Retina (tissue), 1 donor: ENCODE results near the gene HNRNPL.
"Not testable (repeated sequence)": the region's sequence is repeated elsewhere in the genome, so short reads cannot be mapped to it uniquely, and the experiment has no call there.

Source experiments
- DNase-seq: peaks from one replicate; pipeline ENCODE4 v3.0.0-alpha.2; 2016

Gene HNRNPL

GRCh38 chr19:38843175-38843758, 6.5 kb downstream of the HNRNPL start:
- no peak for DNase-seq

- no peak for DNase-seq
These were observed 7.2 kb downstream of the HNRNPL start for GRCh38 chr19:38842439-38843174.

GRCh38 chr19:38841787-38842438, 7.9 kb downstream of the HNRNPL start:
- no peak for DNase-seq

- DNase-seq: no peak
These were observed 8.5 kb downstream of the HNRNPL start for GRCh38 chr19:38841180-38841766.

GRCh38 chr19:38840583-38840968, 9.2 kb downstream of the HNRNPL start:
- no peak for DNase-seq

DNA sequence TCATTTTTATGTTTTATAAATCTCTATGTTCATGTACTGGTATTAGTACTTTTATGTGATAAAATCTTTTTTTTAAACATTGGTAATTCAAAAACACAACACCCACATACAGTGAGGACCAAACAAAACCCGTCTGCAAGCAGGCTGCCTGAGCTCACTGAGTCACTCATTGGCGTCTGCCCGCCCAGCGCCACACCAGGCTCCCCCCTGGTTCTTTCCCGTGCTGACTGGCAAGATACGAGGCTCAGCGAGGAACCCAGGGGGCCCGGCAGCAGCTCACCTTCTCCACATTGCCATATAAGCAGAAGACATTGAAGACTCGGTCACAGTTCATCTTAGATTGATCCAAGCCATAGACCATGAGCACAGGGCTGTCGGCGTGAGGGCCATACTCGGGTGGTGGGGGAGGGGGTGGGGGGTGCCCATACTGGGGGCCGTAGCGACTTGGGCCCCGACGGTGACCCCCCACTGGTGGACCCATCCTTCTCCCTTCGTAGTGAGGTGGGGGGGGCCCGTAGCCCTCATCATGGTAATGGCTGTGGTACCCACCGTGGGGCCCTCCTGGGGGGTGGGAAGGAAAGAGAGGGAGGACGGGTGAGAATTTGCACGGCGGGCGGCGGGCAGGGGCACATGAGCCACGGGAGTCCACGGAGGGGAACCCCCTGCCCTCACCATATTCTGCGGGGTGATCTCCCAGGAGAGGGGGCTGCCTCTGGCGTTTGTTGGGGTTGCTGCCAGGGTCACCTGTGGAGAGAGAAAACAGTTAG, 9.8 kb downstream of the HNRNPL start:
- DNase-seq: no peak

DNA sequence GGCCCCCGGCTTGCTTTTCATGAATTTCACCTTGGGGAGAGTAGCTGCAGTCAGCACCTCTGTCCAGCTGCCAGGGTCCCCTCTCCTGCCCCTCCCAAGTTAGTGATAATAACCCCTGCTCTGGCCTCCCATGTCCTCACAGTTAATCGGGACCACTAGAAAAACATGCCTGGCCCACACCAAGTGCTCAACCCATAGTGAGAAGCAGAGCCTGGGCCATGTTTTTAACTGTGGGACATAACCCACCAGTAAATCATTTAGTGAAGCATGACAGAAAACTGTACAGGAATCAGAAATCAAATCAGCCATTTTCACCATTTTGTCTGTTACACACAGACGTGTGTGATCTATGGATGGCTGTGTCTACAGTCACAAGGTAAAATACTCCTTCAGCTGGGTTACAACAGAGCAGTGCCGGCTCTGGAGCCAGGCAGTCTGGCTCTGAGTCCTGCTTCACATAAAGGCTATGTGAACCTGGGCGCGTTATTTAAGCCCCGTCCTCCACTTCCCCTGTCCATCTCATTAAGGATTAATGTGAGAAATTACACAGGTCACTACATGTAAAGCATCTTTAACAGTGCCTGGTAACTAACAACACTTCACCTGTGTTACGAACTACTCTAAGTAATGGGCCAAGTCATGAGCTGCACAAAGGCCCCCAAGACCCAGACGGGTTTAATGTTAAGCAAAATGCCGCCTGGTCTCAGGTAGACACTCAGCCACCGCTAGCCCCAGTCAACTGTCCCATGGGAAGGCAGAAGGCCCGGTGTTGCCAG, 10.6 kb downstream of the HNRNPL start:
- no peak for DNase-seq

DNA sequence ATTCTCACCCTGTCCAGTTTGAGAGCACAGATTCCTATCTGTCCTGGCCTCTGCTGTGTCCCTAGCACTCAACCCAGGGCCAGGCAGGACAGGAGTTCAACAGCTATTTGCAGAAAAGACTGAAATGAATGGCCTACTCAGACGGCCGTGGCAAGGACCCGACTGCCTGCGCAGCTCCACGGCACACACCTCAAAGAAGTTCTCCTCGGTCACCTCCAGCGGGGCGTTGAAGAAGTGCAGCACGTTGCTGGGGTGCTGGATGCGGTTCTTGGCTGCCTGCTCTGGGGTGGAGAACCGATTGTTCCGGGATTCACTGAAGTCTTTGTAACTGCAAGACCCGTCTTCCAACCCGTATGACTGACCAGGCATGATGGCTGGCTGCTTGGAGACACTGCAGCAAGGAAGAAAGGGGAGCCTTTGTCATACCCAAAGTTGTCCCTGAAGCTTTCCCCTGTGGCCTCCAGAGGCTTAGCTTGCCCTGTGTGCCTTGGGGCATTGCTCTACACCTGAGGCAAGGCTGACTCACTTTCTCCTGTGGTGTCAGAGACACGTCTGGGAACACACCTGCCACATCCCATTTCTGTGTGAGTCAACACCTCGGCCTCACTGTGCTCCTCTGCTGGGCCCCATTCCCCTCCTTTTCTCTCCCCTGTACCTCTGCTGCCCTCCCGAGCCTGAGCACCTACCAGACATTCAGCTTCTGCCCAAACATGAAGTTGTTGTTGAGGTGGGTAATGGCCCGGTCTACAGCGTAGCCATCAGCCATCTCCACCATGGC, 11.4 kb downstream of the HNRNPL start:
- DNase-seq: no peak

DNA sequence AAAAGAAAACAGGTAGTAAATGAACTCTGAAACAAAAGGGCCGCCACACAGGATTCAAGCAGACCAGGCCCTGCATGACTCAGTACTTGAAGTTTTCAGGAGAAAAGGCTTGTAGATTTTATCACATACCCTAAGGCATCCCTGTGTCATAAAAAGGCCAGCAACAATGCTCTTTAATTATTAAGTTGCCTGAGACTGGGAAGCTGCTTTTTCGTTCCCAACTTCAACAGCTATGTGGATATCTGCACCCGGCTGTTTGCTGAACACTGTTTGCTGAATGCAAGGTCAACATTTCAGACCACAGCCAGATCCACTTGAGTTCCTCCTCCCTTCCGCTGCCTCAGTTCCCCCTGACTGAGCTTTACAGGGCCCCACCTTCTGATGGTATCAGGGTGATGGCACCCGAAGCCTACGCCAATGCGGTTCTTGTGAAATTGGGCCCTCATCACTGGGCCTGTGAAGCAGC, 12.1 kb downstream of the HNRNPL start:
- DNase-seq: no peak

DNA sequence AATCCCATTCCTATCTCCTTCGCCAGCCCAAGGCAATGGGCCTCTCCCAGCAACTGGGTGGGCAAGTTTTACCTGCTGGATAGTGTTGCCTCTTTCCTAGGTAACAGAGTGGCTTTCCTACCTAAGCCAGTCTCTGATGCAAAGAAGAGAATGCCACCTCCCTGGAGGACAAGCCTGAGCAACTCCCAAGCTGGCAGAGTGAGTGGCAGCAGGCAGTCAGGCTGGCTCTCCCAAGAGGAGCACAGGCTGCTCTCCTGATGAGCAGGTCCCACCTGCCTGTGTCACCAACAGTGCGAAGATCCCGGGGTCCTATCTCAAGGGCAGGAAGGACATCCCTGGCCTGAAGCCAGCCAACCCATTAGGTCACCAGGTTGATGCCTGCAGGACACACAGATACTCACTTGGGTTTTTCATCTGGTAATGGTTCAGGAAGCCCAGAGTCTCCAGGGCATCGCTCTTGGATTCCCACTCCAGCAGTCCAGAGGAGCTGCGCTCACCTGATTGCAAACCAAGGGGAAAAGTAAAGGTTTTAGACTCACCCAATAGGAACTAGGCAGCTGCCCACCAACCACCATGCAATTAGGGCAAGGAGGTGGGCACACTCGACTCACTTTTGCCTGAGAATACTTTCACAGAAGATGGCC, 12.7 kb downstream of the HNRNPL start:
- no peak for DNase-seq

DNA sequence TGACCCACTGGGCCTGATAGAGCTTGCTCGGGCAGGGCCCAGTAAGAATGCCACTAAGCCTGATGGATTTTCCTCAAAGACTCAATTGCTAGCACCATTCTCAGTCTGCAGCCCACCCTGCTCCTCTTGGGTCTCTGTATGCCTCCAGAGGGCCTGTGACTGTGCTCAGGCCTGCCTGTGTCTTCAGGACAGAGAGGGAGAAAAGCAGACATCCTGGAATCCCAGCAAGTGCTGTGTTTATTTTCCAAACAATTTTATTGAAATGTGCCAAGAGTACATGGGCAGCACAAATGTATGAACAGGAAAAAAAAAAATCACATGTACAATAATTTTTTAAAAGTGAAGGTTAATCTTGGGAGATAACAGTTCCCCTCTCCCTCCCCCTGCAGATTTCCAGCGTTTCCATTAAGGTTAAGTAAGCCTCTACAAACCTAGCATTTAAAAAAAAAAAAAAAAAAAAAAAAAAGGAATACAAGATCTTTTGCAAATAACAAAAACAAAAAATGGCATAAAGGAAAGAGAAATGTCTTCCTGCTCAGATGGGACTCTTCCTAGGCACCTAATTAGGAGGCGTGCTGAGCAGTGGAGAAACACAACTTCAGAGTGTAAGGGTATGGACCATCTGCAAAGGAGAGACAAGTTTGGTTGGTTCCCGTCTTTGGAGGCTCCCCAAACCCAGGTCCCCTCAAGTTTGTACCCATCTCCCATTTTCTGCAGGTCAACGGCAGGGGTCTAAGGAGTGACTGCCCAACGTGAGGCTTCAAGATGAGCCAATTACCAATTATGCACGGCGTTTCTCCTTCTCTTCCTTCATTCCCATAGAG, 13.4 kb downstream of the HNRNPL start:
- no peak for DNase-seq

DNA sequence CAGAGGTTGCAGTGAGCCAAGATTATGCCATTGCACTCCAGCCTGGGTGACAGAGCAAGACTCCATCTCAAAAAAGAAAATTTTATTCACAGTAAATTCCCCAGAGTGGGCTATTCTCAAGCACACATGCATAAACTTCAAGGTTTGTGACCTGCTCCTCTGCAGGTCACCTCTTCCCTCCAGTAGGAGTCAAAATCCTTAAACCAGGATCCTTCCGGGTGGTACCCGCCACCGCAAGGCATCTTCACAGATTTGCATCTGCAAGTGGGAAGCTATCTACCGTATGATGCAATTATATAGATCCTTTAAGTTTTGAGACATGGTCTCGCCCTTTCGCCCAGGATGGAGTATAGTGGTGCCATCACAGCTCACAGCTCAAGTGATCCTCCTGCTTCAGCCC, 15.2 kb downstream of the HNRNPL start:
- no peak for DNase-seq

DNA sequence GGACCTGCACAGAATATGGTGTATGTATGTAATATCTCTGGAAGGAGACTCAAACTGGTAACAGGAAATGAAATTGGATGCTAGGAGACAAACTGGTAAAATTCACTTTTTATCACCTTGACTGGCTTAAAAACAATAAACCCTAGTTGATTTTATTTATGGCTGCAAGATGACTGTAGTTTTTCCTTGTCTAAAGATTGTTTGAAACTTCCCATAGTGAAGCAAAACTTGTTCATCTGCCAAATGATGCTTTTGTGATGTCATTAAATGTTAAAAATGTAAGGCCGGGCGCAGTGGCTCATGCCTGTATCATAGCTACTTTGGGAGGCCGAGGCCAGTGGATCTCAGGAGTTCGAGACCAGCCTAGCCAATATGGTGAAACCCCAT, 15.7 kb downstream of the HNRNPL start:
- no peak for DNase-seq

DNA sequence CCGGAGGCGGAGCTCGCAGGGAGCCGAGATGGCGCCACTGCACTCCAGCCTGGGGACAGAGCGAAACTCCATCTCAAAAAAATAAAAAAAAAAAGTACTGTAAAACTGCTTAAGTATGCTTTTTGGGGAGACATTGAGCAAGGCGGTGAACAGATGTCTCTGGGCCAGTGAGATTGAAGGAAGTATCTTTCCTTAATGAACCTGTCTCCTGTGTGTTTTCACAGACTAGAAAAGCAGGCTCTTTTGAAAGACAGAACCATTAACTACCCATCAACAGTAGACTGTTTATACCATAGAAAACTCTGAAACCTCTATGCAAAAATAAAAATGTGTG, 16.7 kb downstream of the HNRNPL start:
- DNase-seq: no peak

DNA sequence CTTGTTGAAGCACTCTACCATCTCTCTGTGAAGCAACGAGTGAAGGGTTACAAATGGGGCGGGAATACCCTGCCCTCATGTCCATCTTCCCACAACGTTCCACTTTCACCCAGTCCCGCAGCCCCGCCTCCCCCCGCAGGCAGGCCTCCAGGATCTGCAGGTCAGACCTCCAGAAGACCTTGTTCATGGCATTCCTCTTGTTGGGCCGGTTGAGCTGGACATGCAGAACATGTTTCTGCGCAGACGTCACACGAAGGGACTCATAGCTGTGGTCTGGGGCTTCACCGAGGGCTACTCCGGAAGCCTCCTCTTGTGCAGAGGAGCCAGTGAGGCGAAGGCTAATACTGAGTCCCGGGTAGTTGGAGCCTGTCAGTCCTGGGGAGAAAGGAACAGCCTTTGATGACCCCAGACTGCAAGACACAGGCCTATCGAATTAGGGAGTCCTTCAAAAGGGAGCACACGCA, 18.6 kb downstream of the HNRNPL start:
- no peak for DNase-seq

DNA sequence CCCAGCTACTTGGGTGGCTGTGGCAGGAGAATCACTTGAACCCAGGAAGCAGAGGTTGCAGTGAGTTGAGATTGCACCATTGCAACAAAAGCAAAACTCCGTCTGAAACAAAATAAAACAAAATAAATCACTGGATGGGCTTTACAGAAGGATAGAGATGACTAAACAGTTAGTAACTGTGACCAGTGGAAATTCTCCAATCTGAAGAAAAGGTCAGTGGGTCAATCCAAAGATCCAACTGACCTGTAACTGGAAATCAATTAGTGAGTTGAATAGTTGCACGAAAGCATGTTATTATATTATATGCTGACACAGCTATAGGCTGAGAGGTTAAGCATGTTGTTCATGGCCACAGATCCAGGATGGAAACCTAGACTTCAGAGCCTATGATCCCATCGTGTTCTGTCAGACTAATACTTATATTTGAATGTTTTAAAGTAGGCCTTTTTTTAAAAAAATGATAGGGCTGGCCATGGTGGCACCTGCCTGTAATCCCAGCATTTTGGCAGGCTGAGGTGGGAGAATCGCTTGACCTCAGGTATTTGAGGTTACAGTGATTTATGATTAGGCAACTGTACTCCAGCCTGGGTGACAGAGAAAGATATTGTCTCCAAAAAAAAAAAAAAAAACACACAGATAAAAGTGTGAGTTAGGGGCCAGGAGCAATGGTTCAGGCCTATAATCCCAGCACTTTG, 19.6 kb downstream of the HNRNPL start:
- no peak for DNase-seq

DNA sequence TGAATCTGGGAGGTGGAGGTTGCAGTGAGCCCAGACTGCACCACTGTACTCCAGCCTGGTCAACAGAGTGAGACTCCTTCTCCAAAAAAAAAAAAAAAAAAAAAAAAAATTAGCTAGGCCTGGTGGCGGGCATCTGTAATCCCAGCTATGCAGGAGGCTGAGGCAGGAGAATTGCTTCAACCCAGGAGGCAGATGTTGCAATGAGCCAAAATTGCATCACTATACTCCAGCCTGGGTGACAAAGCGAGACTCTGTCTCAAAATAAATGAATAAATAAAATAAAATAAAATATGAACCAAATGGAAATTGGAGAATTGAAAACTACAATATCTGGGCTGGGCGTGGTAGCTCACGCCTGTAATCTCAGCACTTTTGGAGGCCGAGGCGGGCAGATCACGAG, 20.6 kb downstream of the HNRNPL start:
- DNase-seq: not testable (repeated sequence)

- DNase-seq: no peak
These were observed 22.8 kb downstream of the HNRNPL start for GRCh38 chr19:38826856-38827551.

GRCh38 chr19:38825936-38826335, 23.9 kb downstream of the HNRNPL start:
- DNase-seq: not testable (repeated sequence)
